NB4 (cell line): ENCODE measurements around the gene CXCL8.

Source experiments
- DNase-seq: peaks from one replicate; pipeline ENCODE4 v3.0.0; 2010; ENCODE audit warnings: low read depth
- H3K4me3 ChIP-seq: one replicate; pipeline ENCODE4 v1.5.1; 2011; ENCODE audit warnings: mild to moderate bottlenecking, low read depth, low read length, moderate library complexity
- MYC ChIP-seq: IDR thresholded peaks from 2 replicates; pipeline ENCODE4 v1.6.1; 2011; ENCODE audit warnings: low read depth, low read length
- POLR2A ChIP-seq: IDR thresholded peaks from 2 replicates; pipeline ENCODE4 v1.6.1; 2011; ENCODE audit warnings: mild to moderate bottlenecking; ENCODE audit not compliant: insufficient read length; ENCODE audit errors: extremely low read depth
- TF ChIP-seq, protein P1 (sequence below): IDR thresholded peaks from one replicate; pipeline ENCODE4 v1.5.1; 2012; ENCODE audit warnings: low read depth, low read length
- TF ChIP-seq, protein P2 (sequence below): IDR thresholded peaks from 2 replicates; pipeline ENCODE4 v1.6.1; 2011; ENCODE audit warnings: low read depth, low read length

The CXCL8 gene

DNA sequence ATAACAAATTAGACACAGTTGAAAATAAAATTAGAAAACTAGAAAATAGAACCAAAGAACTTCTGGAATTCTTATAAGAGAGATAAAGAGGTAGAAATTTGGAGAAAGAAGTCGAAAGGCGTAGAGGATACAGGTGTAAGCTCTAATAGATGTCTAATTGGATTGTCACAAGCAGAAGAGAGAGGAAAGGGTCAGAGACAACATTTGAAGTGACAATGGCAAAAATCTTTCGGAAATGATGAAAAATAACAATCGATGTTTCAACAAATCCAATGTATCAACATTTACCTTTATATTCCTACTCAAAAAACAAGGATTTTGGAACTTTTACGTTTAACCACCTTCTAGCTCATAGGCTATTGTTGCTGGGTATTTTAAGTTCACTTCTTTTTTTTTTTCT lies 3.8 kb downstream of the CXCL8 start:
- TF ChIP-seq POLR2A: no peak
- TF ChIP-seq, protein P1, sequence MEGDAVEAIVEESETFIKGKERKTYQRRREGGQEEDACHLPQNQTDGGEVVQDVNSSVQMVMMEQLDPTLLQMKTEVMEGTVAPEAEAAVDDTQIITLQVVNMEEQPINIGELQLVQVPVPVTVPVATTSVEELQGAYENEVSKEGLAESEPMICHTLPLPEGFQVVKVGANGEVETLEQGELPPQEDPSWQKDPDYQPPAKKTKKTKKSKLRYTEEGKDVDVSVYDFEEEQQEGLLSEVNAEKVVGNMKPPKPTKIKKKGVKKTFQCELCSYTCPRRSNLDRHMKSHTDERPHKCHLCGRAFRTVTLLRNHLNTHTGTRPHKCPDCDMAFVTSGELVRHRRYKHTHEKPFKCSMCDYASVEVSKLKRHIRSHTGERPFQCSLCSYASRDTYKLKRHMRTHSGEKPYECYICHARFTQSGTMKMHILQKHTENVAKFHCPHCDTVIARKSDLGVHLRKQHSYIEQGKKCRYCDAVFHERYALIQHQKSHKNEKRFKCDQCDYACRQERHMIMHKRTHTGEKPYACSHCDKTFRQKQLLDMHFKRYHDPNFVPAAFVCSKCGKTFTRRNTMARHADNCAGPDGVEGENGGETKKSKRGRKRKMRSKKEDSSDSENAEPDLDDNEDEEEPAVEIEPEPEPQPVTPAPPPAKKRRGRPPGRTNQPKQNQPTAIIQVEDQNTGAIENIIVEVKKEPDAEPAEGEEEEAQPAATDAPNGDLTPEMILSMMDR: no peak
- no peak overlapping the region for H3K4me3 ChIP-seq
- no peak for DNase-seq

DNA sequence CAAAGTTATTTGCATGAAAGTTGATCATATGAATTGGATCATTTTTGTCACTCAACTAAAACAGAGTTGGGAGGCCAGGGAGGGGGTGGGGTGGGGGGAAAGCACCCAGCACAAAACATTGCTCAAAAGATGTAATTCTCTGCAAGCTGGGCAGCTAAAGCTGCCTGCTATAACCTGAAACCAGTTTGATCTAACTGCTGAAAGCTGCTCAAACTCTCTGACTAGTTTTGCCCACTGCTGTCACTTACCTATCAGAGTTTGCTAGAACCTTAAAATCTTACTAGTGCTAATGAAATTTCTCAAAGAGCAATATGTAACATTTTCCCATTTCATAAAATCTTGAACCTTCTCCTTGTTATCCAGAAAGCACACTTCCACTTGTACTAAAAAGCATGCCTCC lies 10.4 kb downstream of the CXCL8 start:
- TF ChIP-seq, protein P2, sequence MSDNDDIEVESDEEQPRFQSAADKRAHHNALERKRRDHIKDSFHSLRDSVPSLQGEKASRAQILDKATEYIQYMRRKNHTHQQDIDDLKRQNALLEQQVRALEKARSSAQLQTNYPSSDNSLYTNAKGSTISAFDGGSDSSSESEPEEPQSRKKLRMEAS: no peak
- no peak for TF ChIP-seq MYC
- TF ChIP-seq, protein P1: no peak
- TF ChIP-seq POLR2A: no peak
- H3K4me3 ChIP-seq: no peak overlapping the region
- DNase-seq: no peak

DNA sequence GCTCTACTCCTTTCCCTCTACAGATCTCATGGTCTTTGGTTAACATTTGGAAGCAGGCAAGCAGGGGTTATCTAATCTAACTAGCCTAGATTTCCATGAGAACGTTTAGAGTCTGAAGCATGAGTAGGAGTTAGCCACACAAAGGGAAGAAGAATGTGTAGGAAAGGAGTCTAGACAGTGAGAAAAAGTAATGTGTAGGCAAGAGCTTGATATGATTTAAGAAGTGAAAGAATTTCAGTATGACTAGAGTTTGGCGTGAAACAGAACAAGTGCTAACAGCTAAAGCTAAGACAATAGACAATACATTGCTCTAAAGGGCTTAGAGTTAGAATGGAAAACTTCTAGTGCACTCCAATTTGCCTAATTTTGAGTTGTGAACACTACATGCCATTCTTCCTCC lies 10.8 kb downstream of the CXCL8 start:
- TF ChIP-seq, protein P2: no peak
- no peak for TF ChIP-seq POLR2A
- TF ChIP-seq, protein P1: no peak
- no peak for TF ChIP-seq MYC
- DNase-seq: no peak
- H3K4me3 ChIP-seq: no peak overlapping the region

DNA sequence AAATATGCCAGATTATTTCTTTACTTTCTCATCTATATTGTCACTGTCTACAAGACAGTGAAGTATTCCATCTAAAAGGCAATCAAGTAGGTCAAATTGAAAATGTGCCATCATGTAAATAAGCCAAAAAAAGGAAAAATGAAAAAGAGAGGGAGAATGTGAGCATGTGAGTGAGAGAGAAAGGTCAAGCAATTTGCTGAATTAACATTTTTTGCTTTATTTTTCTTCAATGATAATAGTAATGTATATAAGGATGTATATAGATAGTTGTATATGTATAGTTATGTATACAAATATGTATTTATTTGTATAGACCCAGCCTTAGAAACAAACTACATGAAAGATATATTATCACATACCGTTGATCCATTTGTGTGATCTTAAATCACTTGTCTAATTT lies 11.5 kb downstream of the CXCL8 start:
- TF ChIP-seq POLR2A: no peak
- TF ChIP-seq, protein P2: no peak
- no peak for TF ChIP-seq MYC
- TF ChIP-seq, protein P1: no peak
- DNase-seq: no peak
- no peak overlapping the region for H3K4me3 ChIP-seq

DNA sequence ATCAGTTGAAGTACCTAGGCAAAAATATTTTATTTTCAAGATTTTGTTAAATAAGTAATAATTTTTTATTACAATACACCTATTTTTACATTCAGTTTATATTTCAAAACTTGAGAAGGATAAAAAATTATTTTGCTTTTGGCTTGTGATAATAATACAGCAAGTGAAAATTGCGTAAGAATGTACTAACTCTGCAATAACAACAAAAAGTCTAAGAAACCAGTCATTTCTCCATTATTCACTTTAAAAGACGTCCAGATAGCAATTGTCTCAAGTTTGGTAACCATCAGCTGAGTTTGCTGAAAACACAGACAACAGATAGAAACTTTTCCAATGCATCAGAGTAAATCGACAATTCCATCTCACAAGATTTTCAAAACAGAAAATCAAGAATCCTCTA lies 12.1 kb downstream of the CXCL8 start:
- TF ChIP-seq MYC: no peak
- TF ChIP-seq, protein P1: no peak
- no peak for DNase-seq
- H3K4me3 ChIP-seq: no peak overlapping the region

DNA sequence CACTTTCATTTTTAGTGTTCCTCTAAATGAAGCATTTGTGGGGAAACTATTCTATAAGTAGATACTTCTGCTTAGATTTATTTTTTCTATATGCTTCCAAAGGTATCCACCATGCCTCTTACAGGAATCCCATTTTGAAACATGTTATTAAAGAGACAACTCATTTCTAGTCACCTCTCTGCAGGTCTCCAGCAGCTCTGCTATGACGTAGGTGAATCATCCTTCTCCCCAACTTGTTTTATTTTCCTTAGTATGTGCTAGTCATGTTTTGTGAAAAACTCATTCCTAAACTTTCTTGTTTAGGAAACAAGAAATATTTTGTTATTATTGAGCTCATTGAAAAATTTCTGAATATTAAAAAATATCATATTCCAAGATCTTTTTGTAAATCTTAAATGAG lies 12.8 kb downstream of the CXCL8 start:
- H3K4me3 ChIP-seq: no peak overlapping the region
- no peak for DNase-seq
- no peak for TF ChIP-seq POLR2A
- TF ChIP-seq, protein P2: no peak
- TF ChIP-seq, protein P1: no peak
- no peak for TF ChIP-seq MYC
